KBM-7 (cell line): Measurements from ENCODE around the gene KRT27.

Source experiments
- DNase-seq: peaks from one replicate; pipeline ENCODE4 v3.0.0-alpha.2; 2015
- in situ Hi-C: fragments of 300-500 bp; cut with MboI; formaldehyde crosslinking; loops from 2 replicates; pipeline ENCODE4 v1.14.3; 2020; ENCODE audit warnings: low sequenced_read_pairs, low pct_unique_long_range_greater_than_20kb, mixed read lengths

Gene KRT27

DNA sequence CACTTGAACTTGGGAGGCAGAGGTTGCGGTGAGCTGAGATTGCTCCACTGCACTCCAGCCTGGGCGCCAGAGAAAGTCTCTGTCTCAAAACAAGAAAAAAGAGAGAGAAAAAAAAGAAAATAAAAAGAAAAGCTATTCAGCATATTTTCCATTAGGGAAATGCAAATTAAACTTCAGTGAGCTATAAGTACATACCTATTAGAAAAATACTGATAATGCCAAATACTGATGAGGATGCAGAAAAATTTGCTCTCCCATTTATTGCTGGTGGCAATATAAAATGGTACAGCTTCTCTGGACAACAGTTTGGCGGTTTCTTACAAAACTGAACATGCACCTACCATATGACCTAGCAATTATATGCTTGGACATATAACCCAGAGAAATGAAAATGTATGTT, 30.3 kb upstream of the KRT27 start:
- in situ Hi-C loops = no loop called here

DNA sequence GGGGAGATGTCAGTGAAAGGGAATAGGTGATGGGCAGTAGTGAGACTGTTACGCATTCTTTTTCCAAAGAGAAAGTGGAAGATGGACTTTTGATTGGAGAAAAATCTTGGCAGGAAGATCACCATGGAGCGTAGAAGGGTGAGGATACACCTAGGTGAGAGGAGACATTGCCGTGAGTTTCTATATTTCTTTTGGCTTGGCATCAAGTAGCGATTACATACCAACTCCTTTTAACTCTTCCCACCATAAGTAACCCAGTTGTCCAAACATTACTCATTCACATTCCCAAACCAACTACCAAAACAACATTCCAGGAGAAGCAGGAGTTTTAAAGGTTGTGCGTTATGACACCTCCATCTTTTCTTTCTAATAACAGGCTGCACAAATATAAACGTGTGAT, 28.1 kb upstream of the KRT27 start:
- DNase-seq = no peak
- in situ Hi-C loops = no loop called here

More for the DNA sequence above, 30.3 kb upstream of the KRT27 start:
- DNase-seq = no peak

DNA sequence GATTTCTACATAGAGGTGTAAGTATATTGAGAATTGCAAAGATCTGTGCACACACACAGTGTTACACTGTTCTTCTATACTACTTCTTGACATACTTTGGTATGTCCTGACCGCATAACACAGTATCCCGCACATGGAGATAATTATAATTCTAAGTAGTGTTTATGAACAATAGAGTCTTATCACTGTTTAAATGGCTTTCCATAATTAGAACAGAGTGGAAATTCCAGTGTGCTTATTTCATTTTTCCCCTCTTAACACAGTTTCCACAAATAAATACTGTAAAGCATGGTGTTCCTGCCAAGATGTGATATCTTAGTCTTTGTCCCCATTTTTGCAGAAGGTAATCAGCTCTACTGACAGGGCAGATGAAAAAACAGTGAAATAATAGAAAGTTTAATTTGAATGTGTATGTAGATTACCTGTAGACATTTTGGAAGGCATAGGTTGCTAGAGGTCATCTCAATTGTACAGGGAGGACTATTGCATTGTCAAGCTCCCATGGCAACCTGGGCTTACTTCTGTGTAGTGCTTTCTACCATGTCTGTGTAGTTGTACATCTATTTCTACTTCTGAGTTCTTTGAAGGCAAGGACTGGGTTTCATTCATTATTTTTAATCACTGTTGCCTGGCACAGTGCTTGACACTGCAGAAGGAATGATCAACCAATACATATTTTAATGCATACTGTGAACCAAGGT, 27.5 kb upstream of the KRT27 start:
- DNase-seq = no peak
- in situ Hi-C loops = no loop called here

DNA sequence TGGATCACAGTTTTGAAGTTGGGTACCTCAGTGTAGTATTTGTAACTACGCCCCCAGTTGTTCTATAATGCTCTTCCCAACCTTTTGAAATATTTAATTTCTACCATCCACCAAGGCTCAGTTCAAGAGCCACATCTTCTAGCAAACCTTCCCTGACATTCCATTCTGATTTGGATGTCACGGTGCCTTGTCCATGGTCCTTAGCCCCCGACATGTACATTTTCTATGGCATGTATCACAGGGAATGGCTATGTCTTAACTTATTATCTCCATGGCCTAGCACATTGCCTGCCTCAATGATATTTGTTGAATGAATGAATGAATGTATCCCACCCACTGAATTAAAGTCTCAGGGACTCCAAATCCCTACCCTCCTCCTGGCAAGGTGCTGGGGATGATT, 23.8 kb upstream of the KRT27 start:
- in situ Hi-C loops = no loop called here
- DNase-seq = no peak

DNA sequence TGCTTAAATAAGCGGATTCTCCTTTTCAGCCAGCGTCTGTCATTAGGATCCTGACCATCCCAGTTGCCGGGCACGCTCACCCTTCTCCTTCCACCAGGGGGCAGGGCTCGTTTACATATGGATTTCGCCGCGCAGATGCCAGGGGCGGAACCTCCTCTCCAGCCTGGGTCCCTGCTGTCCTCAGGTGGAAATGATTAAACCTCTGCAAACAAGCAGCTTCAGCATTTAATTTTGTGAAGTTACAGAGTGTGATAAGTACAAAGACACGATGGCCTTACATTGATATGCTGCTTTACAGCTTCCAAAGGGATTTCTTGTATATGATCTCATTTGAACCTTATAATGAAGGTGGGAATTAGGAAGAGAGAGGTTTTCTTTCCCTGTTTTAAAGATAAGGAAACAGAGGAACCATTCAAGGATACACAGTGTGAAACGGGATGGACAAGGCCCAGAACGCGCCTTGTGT, 21.3 kb upstream of the KRT27 start:
- in situ Hi-C loops = no loop called here
- peak; percentile 75 for DNase-seq

DNA sequence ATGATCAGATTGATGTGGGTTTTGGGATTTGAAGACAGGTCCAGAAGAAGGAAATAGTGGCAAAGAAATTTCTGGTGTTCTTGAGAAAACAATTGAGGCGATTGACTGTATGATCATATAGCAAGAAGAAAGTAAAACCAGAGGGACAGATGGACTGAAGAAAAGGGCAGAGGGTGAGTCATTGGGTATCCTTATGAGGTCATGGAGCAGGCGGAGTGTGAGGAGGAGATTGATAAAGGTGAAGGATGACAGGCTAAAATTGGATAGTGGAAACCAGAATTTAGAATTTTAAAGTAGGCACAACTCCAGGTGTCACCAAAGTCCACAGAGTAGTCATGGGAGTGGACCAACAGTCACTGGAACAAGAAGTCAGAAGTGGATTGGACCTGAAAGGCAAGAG, 18.8 kb upstream of the KRT27 start:
- in situ Hi-C loops = no loop called here
- DNase-seq = no peak

DNA sequence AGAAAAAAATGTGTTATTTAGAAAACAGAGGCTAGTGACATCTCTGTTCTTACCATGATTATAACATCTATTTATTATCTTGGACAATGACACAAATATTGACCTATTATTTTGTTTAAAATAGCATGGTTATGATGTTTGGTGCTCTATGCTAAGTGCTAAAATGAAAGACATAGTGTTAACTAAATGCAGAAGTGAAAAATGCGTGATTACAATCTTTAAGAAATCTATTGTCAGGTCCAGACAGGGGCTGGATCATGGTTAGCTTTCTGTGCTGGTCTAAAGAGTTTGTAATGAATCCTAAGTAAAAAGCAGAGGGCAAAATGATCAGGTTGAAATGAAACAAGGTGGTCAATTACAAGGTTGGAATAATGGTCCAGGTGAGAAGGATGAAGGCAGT, 18.0 kb upstream of the KRT27 start:
- no peak for DNase-seq
- in situ Hi-C loops = no loop called here

DNA sequence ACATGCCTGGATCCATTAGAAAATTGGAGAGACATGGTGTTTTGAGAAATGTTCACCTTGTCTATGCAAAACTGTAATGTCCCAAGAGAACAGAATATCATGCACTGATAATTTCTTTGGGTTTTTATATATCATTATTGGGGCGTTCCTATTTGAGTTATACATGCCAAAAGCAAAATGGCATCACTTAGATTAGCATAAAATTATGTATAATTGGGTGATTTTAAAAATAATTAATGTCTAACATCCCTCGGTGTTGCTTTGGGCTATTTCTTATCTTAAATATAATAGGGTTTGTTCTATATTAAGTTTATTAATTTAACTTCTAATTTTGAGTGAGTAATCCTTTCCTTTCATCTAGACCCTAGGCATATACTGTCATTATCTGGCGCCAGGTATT, 17.5 kb upstream of the KRT27 start, which contains the start of gene KRT28:
TSS of gene KRT28 (minus strand) at position 101 of the 400 bp plus-strand sequence. CDS start at position 35, 66 bp downstream.
- in situ Hi-C loops = no loop called here
- no peak for DNase-seq

DNA sequence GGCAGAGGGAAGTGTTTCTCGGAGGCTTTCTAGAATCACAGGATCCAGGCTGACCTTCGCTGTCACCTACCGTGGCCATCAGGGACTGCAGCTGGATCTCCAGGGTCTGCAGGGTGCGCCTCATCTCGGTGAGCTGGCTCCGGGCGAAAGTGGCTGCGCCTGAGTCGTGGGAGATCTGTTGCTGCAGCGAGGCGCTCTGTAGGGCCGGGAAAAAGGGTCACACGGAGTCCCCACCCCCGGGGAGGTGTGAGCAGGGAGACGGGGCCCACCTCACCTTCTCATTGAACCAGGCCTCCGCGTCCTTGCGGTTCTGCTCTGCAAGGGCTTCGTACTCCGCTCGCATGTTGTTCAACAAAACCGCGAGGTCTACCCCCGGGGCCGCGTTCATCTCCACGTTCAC, 14.5 kb upstream of the KRT27 start:
- no peak for DNase-seq
- in situ Hi-C loops = no loop called here

DNA sequence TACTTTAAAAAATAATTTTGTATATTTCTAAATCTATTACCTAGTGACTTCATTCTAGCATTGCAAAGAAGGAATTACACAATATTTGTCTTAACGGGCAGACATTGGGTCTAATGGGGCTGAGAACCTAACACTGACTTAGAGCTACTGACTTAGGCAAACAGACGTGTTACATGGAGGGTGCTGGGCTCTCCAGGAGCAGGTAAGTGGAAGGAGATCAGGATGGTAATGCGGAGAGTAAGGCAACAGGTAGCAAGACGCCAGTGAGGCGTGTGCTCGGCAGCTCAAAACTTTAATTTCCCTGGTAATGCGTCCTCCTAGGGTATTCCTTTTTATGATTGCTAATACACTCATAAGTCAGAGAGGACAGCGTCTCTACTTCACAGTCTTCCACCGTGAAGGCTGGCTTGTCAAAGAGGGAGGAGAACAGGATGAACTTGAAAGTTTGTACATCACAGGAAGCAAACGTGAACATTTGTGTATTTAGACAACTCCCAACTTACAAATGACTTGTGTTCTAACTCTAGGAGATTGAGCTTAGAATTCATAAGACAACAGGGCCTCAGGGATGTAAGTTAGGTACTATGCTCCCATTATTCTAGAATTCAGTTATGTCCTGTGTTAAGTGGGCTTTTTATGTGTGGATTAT, 12.8 kb upstream of the KRT27 start:
- no peak for DNase-seq

DNA sequence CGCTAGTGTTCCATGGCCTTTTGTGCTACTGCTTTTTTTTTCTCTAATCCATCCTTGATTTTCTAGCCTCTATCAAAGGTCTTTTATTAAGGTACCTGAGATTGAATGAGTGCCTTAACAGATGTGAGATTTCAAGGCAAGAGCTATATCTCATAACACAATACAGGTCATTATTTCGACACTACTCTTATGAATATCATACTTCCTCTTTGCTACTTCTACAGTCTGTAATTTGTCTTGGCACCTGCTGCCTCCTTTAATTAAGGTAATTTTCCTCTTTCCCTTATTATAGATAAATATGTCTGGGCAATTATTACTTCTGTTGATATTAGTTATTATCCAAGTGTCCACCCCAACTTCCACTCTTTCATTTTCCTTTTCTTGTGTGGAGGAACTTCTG, 12.1 kb upstream of the KRT27 start:
- no peak for DNase-seq
- in situ Hi-C loops = no loop called here

More for the DNA sequence above, 12.8 kb upstream of the KRT27 start:
- in situ Hi-C loops = no loop called here

DNA sequence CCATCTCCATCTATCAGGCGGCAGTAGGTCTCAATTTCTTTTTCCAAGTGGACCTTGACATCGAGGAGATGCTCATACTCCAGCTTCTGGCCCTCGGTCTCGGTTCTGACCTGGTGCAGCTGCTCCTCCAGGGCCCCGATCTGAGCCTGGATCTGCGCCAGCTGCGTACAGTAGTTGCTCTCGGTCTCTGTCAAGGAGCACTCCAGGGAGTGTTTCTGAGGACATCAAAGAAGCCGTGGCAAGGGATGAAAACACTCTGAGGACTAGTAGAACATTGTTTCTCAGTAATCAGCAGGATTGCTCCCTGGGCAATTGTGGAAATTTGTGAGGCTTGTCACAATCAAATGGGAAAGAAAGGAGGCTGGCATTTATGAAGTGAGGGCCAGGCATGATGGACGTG, 11.5 kb upstream of the KRT27 start:
- in situ Hi-C loops = no loop called here

DNA sequence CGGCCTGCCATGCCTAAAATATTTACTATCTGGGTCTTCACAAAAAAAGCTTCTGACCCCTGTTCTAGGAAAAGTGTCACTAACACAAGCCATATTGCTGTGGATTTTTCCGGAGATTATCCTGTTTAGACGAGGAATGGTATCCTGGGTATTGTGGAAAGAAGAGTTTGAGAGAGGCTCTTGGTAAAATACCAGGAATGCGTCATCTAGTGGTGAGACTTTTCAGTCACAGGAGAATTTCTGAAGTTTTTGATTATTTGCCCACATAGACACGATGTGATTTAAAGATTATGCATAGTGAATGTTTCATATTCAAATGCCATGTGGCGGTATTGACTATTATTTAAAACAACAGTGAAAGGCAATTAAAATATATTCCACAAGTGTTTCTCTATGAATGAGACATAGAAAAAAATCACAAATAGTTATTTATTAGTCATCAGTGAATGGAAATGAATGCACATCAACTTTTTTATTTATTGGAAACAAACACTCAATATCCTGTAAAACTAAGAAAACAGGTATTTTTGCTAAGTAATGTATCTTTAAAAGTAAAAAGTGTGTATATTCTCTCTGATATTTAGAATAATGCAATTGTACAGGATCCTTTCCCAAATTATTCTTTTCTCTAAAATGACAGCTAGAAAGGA, 9.6 kb upstream of the KRT27 start:
- in situ Hi-C loops = no loop called here
- peak; percentile 35 for DNase-seq

More for the DNA sequence above, 11.5 kb upstream of the KRT27 start:
- DNase-seq = no peak

DNA sequence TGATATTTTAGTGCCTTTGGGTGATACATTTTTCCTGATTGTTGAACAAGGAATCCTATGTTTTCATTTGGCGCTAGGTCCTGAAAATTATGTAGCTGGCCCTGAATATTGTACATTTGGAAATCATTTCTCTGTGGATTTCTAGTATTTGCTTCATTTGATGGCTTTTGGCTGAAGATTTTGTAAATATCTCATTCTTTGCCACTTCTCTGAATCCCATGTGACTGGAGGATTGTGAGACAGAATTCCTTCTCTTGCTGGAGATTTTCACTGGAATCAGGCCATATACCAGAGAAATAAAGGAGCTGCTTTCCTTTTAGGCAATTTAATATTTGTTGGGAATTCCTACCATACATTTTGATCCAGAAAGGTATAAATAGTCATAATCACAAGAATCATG, 8.8 kb upstream of the KRT27 start:
- no peak for DNase-seq
- in situ Hi-C loops = no loop called here

DNA sequence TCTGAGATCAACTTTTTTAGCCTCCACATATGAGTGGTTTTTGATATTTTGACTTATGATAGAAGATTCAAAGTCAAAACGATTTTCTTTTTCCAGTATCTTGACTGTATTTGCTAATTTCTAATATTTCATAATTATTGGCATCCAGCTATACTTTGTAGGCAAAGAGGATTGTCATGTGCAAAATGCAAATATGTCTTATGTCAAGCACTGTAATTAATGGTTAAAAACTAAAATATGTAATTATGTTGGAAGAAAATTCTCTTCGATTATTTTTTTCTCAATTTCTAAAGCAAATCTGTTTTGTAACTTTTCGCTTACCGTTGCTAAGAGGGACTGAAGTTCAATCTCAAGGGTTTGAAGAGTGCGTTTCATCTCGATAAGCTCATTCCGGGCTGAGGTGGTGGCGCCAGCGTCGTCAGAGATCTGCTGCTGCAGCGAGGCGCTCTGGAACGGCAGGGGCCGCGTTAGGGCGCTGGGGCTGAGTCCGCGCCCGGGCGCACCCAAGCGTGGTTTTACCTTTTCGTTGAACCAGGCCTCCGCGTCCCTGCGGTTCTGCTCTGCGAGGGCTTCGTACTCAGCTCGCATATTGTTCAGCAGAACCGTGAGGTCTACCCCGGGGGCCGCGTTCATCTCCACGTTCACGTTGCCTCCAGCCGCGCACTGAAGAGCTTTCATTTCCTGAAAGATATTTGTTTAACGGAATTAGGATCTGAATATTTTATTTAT, 3.0 kb downstream of the KRT27 start:
- peak; percentile 27 for DNase-seq
- in situ Hi-C loops = no loop called here

DNA sequence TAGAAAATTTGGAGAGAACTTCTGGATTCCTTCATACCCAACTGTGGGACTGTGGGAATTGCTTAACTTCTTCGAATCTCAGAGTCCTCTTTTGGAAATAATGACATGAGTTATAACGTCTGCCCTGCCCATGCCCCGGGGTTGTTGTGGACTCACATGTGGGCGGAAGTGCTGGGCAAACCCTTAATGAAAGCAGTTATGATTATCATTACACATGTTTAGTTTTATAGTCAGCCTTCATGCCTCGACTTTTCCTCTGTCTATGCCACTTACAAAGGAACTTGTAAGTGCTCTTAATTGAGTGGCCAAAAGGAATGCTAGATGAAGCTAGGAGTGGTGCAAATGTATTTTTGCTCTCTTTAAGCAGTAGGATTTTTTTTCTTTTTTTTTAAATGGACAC, 3.9 kb downstream of the KRT27 start:
- in situ Hi-C loops = no loop called here
- DNase-seq = no peak

DNA sequence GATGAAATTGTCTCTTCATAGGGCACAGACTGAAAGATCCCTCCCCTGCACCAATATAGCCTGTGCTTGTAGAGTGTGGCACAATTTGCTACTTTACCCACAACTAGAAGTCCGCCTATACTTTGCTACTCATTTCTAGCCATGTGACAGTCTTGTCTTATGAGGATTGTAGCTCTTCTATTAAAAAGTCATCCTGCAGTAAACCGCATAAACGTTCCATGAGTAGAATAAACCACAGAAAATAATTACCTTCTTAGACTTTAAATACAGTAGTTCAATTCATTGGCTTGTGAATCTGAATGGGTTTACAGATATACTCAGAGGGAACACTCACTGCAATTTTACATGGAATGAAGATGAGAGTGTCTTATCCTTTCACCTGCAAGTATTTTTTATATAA, 4.4 kb downstream of the KRT27 start:
- in situ Hi-C loops = no loop called here
- no peak for DNase-seq

DNA sequence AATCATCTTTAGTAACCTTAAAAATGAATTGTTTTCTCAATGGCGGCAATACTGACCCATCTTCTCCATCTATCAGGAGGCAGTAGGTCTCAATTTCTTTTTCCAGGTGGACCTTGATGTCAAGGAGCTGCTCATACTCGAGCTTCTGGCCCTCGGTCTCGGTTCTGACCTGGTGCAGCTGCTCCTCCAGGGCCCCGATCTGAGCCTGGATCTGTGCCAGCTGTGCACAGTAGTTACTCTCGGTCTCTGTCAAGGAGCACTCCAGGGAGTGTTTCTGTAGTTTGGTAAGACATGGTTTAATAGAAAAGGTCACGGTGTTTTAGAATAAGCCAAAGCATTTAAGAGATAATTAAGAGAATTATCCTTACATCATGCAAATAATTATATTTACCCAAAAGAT, 4.9 kb downstream of the KRT27 start:
- no peak for DNase-seq
- in situ Hi-C loops = no loop called here

DNA sequence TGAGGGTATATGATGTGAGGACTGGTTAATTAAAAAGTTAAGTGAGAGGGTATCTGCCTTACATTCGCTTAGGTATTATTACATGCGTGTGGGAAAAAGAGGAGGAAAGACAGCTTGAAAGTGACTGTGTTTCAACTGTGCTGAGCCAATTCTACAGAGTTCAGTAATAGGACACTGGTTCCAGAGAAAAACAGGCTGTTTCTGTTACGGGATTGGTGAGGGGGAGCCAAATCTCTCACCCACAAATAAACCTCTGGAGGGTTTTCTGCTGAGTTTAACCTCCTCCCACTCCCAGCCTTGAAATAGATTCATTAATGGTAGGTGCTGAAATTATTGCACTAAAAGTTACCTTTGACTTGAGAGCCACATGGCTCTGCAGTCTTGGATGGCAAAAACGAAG, 6.4 kb downstream of the KRT27 start:
- in situ Hi-C loops = no loop called here
- no peak for DNase-seq

DNA sequence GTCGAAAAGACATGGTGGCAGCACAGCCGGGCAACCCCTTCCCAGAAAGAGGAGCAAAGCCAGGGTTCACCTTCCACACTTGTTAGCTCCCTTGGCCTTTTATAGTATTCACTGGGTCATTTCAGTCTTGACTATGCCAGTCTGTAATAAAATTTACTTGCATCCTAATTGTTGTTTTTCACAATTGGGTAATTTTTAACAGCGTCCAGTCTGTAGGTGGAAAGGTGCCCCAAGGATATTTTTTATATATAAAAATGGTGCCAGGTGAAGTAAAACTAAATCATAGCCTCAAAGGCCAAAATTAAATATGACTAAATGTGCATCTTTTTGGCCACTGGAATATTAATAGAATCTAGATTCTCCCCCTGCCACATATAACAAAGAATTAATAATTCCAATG, 10.2 kb downstream of the KRT27 start, which contains the start of gene KRT26:
TSS of gene KRT26 (minus strand) at position 101 of the 400 bp plus-strand sequence. CDS start at position 13, 88 bp downstream.
- in situ Hi-C loops = no loop called here
- DNase-seq = no peak
